Chondrocyte (in vitro differentiated cells): ENCODE results near the gene TM9SF2. TPM values are rescaled to one million over a fixed set of nuclear protein-coding genes. Genes with fewer than 3 reads are reported as not detected.
A peak's percentile ranks its signal among the peaks of the same experiment; 100 is the strongest.

Experiments
- DNase-seq: peaks from one replicate; pipeline ENCODE4 v3.0.0; 2021; ENCODE audit warnings: mixed read lengths, low spot score
- H3K27ac Mint-ChIP-seq: one replicate; pipeline ENCODE4 v1.8.0; 2021; ENCODE audit warnings: mild to moderate bottlenecking, moderate library complexity, mixed read lengths; ENCODE audit not compliant: unreplicated experiment
- H3K27me3 Mint-ChIP-seq: 2 replicates; pipeline ENCODE4 v1.8.0; 2021; ENCODE audit warnings: low read depth, mixed read lengths
- H3K36me3 Mint-ChIP-seq: 2 replicates; pipeline ENCODE4 v1.8.0; 2021; ENCODE audit warnings: low read depth, mixed read lengths
- H3K4me1 Mint-ChIP-seq: 2 replicates; pipeline ENCODE4 v1.8.0; 2021; ENCODE audit warnings: low read depth, mild to moderate bottlenecking, mixed read lengths
- H3K4me3 Mint-ChIP-seq: one replicate; pipeline ENCODE4 v1.8.0; 2021; ENCODE audit warnings: mild to moderate bottlenecking, moderate library complexity, mixed read lengths; ENCODE audit not compliant: unreplicated experiment
- H3K9me3 Mint-ChIP-seq: 2 replicates; pipeline ENCODE4 v1.8.0; 2021; ENCODE audit warnings: low read depth, mixed read lengths
- CTCF ChIP-seq: fragments of 200-600 bp; sonication (generic); IDR thresholded peaks from 2 replicates; pipeline ENCODE4 v1.5.0; 2021; ENCODE audit warnings: antibody characterized with exemption, mild to moderate bottlenecking, moderate library complexity
- total RNA-seq: library from RNA; stranded (reverse); gene quantifications from 3 replicates; pipeline ENCODE4 v1.2.1, GENCODE V29; 2021

TM9SF2 gene
- total RNA-seq, 1 donor from 2014 or later = 125 TPM

DNA sequence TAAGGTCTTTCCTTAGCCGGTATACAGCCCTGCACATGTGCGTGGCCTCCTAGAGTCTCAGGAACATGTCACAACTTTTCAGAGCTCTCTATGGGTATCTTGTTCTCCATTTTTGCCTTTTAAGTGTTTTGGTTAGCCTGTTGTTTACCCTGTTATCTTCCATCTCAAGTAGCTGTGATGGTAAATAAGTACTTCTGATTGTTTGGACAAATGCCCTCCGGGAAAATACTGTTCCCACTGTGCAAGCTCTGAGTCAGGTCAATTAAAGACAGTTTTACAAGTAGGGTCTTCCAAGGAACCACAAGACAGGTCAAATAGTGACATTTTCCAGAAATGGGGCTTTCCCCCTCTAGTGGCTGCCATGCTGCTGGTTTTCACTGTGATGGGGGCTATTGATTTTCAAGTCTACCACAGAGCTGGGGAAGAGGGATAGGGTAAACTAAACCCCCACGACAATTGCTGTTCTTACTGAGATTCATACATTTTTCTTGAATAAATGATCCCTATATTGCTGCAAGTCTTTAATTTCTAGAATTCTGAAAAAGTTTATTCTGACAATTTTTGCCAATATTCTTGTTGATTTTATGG, 109.5 kb downstream of the TM9SF2 start:
- H3K36me3 Mint-ChIP-seq = no peaks in the 10 kb centered on the region
- H3K27me3 Mint-ChIP-seq = no peaks in the 10 kb centered on the region
- TF ChIP-seq CTCF = peak; percentile 41
- no peak for DNase-seq
- no peak overlapping the region for H3K4me3 Mint-ChIP-seq
- no peak overlapping the region for H3K27ac Mint-ChIP-seq
- no peaks in the 10 kb centered on the region for H3K9me3 Mint-ChIP-seq
- H3K4me1 Mint-ChIP-seq = peaks cover 18% of the 10 kb centered on the region

Other genes with a start within 250 kb of the TM9SF2 start
- not detected in 3 replicates for gene GPR18, start 243.1 kb upstream of the TM9SF2 start, total RNA-seq
- gene GPR183, start 194.1 kb upstream of the TM9SF2 start, total RNA-seq = 0.63 to 5.7 TPM (median 5.7 TPM) in 3 replicates
- 3.3 to 7.0 TPM (median 3.9 TPM) in 3 replicates for gene CLYBL, start 105.2 kb downstream of the TM9SF2 start, total RNA-seq